Measurements from ENCODE around the gene SUSD1.
A peak's percentile ranks its signal among the peaks of the same experiment; 100 is the strongest.

Gene SUSD1

DNA sequence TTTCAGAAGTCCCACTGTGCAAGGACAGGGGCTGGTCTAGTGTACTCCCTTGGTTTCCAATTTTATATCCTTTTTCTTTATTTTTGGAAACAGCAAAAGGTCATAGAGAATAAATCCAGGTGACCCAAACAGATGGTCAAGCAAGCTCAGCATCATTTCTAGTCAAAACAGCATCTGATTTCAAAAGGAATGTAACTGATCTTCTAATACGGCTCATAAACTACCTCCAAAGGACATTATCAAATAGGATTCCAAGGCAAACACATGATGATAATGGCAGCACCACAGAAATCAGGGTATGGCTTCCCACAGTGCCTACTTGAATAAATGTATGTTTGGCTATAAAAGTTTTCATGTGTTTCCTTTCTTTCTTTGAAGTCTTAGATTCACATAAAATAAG, 57.1 kb downstream of the SUSD1 start:
- in situ Hi-C loops (cut with HindIII; ENCODE audit: low sequenced_read_pairs), result no loop called here
- TF ChIP-seq, protein P1, sequence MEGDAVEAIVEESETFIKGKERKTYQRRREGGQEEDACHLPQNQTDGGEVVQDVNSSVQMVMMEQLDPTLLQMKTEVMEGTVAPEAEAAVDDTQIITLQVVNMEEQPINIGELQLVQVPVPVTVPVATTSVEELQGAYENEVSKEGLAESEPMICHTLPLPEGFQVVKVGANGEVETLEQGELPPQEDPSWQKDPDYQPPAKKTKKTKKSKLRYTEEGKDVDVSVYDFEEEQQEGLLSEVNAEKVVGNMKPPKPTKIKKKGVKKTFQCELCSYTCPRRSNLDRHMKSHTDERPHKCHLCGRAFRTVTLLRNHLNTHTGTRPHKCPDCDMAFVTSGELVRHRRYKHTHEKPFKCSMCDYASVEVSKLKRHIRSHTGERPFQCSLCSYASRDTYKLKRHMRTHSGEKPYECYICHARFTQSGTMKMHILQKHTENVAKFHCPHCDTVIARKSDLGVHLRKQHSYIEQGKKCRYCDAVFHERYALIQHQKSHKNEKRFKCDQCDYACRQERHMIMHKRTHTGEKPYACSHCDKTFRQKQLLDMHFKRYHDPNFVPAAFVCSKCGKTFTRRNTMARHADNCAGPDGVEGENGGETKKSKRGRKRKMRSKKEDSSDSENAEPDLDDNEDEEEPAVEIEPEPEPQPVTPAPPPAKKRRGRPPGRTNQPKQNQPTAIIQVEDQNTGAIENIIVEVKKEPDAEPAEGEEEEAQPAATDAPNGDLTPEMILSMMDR (IDR thresholded peaks at IDR 0.05; ENCODE audit: low read depth, low read length), result no peak
- DNase-seq (ENCODE audit: low read depth, low spot score), result no peak
- no peak overlapping the region for H3K4me3 ChIP-seq (ENCODE audit: low read depth, low read length)

DNA sequence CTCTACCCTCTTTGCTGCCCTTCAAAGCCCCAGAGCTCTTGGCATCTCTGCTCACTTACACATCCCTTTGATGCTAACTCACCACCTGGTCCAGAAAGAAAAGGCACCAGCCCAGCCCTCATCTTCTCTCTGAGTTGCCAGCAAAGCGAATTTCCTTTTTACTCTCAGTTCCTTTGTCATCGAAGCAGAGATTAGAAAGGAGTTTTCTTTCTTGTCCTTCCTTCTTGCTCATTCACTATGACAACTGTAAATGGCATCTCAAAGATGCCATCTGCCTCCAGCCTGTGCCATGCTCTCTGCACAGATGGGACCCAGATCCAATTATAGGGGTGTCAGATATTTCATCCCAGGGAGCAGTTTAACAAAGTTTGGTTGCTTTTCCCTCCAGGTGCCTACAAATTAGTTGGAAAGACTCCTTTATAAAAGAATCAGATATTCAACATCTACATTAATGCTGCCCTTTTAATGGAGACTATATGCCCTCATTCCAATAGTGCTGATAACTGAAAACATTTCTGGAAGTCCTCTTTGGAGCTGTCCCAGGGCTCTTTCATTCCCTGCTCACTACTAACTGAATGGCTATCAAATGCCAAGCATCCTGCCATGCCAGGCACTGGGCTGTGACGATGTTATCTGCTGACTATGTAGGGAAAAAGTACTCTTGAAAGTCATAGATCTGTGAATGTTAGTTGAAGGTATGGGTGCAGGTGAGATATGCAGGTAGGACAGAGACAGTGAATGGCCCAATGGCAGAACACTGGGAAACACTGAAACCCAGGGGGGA, 58.9 kb downstream of the SUSD1 start:
- TF ChIP-seq, protein P1 (IDR thresholded peaks at IDR 0.05; ENCODE audit: low read depth, low read length), result no peak
- in situ Hi-C loops (cut with HindIII; ENCODE audit: low sequenced_read_pairs), result no loop called here
- H3K4me3 ChIP-seq (ENCODE audit: low read depth, low read length), result no peak overlapping the region
- DNase-seq (ENCODE audit: low read depth, low spot score), result no peak

DNA sequence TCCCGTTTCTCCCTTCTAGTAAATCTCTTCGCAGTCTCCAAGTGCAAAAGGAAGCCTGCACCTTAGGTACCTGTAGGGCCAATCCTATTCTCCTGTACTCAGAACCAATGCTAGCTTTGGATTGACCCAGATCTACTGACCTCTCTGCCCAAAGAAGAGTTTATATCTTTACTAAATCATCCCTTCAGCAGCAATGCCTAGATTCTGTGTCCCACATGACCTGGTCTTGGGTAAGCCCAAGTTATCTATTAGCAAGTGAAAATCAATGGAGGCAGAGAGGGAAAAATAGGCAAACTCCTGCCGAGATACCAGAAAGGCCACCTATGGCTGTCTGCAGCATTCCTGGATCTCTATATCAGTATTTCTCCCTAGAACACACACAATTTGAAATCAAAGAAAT, 60.0 kb downstream of the SUSD1 start:
- no peak for DNase-seq (ENCODE audit: low read depth, low spot score)
- no peak overlapping the region for H3K4me3 ChIP-seq (ENCODE audit: low read depth, low read length)
- TF ChIP-seq, protein P1 (IDR thresholded peaks at IDR 0.05; ENCODE audit: low read depth, low read length), result no peak
- in situ Hi-C loops (cut with HindIII; ENCODE audit: low sequenced_read_pairs), result no loop called here

DNA sequence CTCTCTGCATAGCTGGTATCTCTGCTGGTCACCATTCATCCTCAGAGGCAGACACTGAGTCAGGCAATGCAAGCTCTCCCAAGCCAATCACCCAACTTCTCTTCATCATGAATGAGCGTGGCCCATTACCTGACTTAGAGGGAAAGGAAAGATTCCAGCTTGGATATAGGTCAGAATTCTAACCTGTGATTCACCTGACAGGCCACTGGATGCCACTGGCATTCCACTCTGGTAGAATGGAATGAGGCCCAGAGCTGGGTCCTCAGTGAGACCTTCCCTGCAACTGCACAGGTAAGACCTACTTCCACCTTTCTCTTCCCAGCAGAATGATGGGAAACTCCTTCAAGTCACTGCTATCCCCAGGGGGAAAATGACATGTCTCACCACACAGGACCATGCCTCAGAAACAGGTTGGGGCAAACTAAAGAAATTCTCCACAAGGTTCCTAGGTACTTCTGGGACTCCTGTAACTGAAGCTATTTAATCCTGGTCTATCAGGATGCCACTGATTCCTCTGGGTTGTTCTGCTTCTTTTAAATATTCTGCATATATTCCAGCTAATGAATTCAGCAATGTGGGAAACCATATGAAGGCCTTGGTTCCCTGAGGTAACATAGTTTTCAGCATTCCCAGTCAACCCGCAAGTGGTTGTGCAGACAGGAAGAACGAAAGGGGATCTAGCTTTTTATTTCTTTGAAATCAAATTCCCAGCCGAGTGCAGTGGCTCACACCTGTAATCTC, 62.0 kb downstream of the SUSD1 start:
- in situ Hi-C loops (cut with HindIII; ENCODE audit: low sequenced_read_pairs), result no loop called here
- TF ChIP-seq, protein P1 (IDR thresholded peaks at IDR 0.05; ENCODE audit: low read depth, low read length), result peak; percentile 27
- no peak for DNase-seq (ENCODE audit: low read depth, low spot score)

DNA sequence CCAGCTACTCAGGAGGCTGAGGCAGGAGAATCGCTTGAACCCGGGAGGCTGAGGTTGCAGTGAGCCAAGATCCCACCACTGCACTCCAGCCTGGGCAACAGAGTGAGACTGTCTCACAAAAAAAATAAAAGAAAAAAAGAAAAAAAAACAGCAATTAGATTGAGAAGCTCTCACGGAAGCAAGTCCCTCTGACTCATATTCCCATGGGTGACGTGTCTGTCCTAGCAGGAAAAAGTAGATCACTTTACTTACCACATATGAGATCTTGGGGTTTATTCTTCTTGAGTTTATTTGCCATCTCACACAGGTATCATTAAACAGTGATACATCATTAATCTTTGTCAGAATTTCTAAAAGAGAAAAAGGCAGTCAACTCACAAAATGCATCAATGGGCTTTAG, 62.6 kb downstream of the SUSD1 start:
- no peak overlapping the region for H3K4me3 ChIP-seq (ENCODE audit: low read depth, low read length)
- TF ChIP-seq, protein P1 (IDR thresholded peaks at IDR 0.05; ENCODE audit: low read depth, low read length), result no peak
- DNase-seq (ENCODE audit: low read depth, low spot score), result peak; percentile 90
- in situ Hi-C loops (cut with HindIII; ENCODE audit: low sequenced_read_pairs), result no loop called here

More for the DNA sequence above, 62.0 kb downstream of the SUSD1 start:
- no peak overlapping the region for H3K4me3 ChIP-seq (ENCODE audit: low read depth, low read length)

DNA sequence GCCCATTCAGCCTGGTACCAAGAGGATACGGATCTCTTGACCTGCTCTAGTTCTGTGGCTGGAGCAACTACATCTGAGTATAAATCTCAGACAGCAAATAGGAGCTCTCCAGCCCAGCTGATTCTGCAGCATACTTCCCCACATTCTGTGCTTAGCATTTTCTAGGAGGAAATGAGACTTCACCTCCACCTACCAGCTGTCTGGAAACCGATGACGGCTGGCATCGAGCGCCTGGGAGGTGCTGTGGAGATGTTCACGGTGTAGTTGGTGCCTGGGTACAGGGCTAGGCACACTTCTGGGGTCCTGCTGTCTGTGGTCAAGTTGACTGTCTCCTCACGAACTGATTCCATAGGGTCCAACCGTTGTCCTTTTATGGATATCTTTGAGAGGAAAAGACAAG, 63.6 kb downstream of the SUSD1 start:
- no peak overlapping the region for H3K4me3 ChIP-seq (ENCODE audit: low read depth, low read length)
- no peak for DNase-seq (ENCODE audit: low read depth, low spot score)
- in situ Hi-C loops (cut with HindIII; ENCODE audit: low sequenced_read_pairs), result no loop called here
- TF ChIP-seq, protein P1 (IDR thresholded peaks at IDR 0.05; ENCODE audit: low read depth, low read length), result no peak
